Ovary (tissue), 9 donors: ENCODE measurements around the gene GFI1B. TPM values are rescaled to one million over a fixed set of nuclear protein-coding genes. Genes with fewer than 3 reads are reported as not detected.

Experiments used
- DNase-seq, 5 donors: peaks; one replicate each; pipeline ENCODE4 v3.0.0-alpha.2; 2019 to 2020
- H3K27ac ChIP-seq, 2 donors: fragments of 200-600 bp; one replicate each; pipeline versions ENCODE4 v1.5.1 to v1.8.0; 2019 to 2022
- H3K27me3 ChIP-seq: fragments of 200-600 bp; one replicate; pipeline ENCODE4 v1.8.0; 2022
- H3K36me3 ChIP-seq: fragments of 200-600 bp; sonication (generic); one replicate; pipeline ENCODE4 v1.5.1; 2019
- H3K4me1 ChIP-seq: one replicate; pipeline ENCODE4 v1.8.1; 2013; ENCODE audit warnings: mild to moderate bottlenecking, moderate library complexity; ENCODE audit not compliant: insufficient read depth
- H3K4me3 ChIP-seq: fragments of 200-600 bp; sonication (generic); one replicate; pipeline ENCODE4 v1.5.1; 2017
- H3K9me3 ChIP-seq, 2 donors: fragments of 200-600 bp in 1 of 2; sonication (generic) in 1 of 2; one replicate each; pipeline versions ENCODE4 v1.5.1 to v1.8.1; 2013 to 2019; ENCODE audit warnings: mild to moderate bottlenecking in 1 of 2, moderate library complexity in 1 of 2
- CTCF ChIP-seq, 3 donors: fragments of 450-650 bp in 2 of 3; fragments of 200-600 bp in 1 of 3; IDR thresholded peaks; one replicate each; pipeline versions ENCODE4 v1.5.1 to v1.8.0; 2016 to 2022; ENCODE audit warnings: antibody characterized with exemption in 3 of 3, mild to moderate bottlenecking in 1 of 3
- EP300 ChIP-seq: sonication (generic); formaldehyde crosslinking; IDR thresholded peaks from one replicate; pipeline ENCODE4 v1.6.1; 2017; ENCODE audit warnings: antibody characterized with exemption
- POLR2A ChIP-seq: fragments of 450-650 bp; IDR thresholded peaks from one replicate; pipeline ENCODE4 v1.6.1; 2017; ENCODE audit warnings: antibody characterized with exemption, mild to moderate bottlenecking, moderate library complexity
- WGBS, 3 donors: extraction: QIAGEN DNeasy Blood & Tissue Kit in 1 of 3; methylation state at CpG; one replicate each; pipeline versions ENCODE4 v1.1.5 to v1.1.7; 2013 to 2017; 5-methylcytosine and 5-hydroxymethylcytosine counted together
- intact Hi-C, 4 donors: fragments of 100-400 bp; cut with DNase I; formaldehyde crosslinking; loops; one replicate each; pipeline versions ENCODE4 v1.11.0 to v1.15.1; 2022 to 2023
- polyA plus RNA-seq, 2 donors: library from polyadenylated mRNA; stranded (reverse); fragments of 200-250 nt in 1 of 2; fragments of 350-450 nt in 1 of 2; fragmentation: Illumina TruSeq in 1 of 2; extraction: RNeasy Lipid Tissue Mini Kit (QIAGEN cat#74804) in 1 of 2; gene quantifications; one replicate each; pipeline ENCODE4 v1.2.3, GENCODE V29; 2013 to 2014
- total RNA-seq, 7 donors: library from RNA; depleted of rRNA in 2 of 7; stranded (reverse); fragments of >200 nt in 2 of 7; fragmentation: NEBNext Ultra II Directional in 3 of 7; extraction: Animal tissue kit (Norgen Biotek cat#: 25700) in 3 of 7; gene quantifications; one replicate each; pipeline versions ENCODE4 v1.1.0 to v1.2.4, GENCODE V29; 2016 to 2023
- donor health status: DM: no; HTN: no; CAD: no; lungs with moderate emphysema.
- donor health status: DM: no; HTN: no; CAD: no.
- donor health status: Bipolar disorder and iron deficiency.
- donor health status: DM: yes; HTN: yes; CAD: no.
- donor health status: DM: no; HTN: no; CAD: no.
- donor health status: DM: yes; HTN: yes; CAD: no.

Gene GFI1B
- total and polyA plus RNA-seq, 9 donors: 0.05 TPM; not detected in 8

GRCh38 chr9:132978112-132978450 lies 413 bp upstream of the GFI1B start:
- no peak overlapping the region for H3K4me3 ChIP-seq
- 19 to 29% (median 28%) methylated on average over 2 of the region's 2 CpGs for WGBS, 3 donors
- H3K4me1 ChIP-seq: no peaks in the 10 kb centered on the region
- H3K9me3 ChIP-seq: no peaks in the 10 kb centered on the region
- no peak for DNase-seq
- no peak for TF ChIP-seq POLR2A
- TF ChIP-seq EP300: no peak
- no peak for TF ChIP-seq CTCF (IDR thresholded peaks at IDR 0.05)
- intact Hi-C loops: loop anchor here in 2 of 4 donors (10.0 kb wide), 2 partner anchors 183 to 473 kb away; no protein-coding TSS in a partner anchor
- H3K27me3 ChIP-seq: no peaks in the 10 kb centered on the region
- no peak overlapping the region for H3K27ac ChIP-seq
- no peaks in the 10 kb centered on the region for H3K36me3 ChIP-seq

GRCh38 chr9:132980157-132980556 lies 1.7 kb downstream of the GFI1B start:
- DNase-seq: no peak
- intact Hi-C loops: no loop called here
- no peak overlapping the region for H3K4me3 ChIP-seq
- H3K9me3 ChIP-seq: no peaks in the 10 kb centered on the region
- no peaks in the 10 kb centered on the region for H3K36me3 ChIP-seq
- TF ChIP-seq CTCF (IDR thresholded peaks at IDR 0.05): no peak
- no peak for TF ChIP-seq EP300
- TF ChIP-seq POLR2A: no peak
- H3K27ac ChIP-seq: no peak overlapping the region
- H3K4me1 ChIP-seq: no peaks in the 10 kb centered on the region
- 60 to 69% (median 68%) methylated on average over 5 of the region's 5 CpGs for WGBS, 3 donors
- no peaks in the 10 kb centered on the region for H3K27me3 ChIP-seq

- Histone ChIP-seq H3K27me3 (no peaks in the 10 kb centered on the region), H3K36me3 (no peaks in the 10 kb centered on the region), H3K27ac (no peak overlapping the region), H3K9me3 (no peaks in the 10 kb centered on the region), H3K4me3 (no peak overlapping the region), H3K4me1 (no peaks in the 10 kb centered on the region)
- intact Hi-C loops: no loop called here
- TF ChIP-seq CTCF (IDR thresholded peaks at IDR 0.05): no peak
- TF ChIP-seq EP300: no peak
- no peak for TF ChIP-seq POLR2A
- 81 to 84% (median 83%) methylated on average over 8 of the region's 8 CpGs for WGBS, 3 donors
- no peak for DNase-seq
Observed at GRCh38 chr9:132982458-132982857, 4.0 kb downstream of the GFI1B start.

GRCh38 chr9:132983491-132984201 lies 5.2 kb downstream of the GFI1B start:
- TF ChIP-seq EP300 (no peak), POLR2A (no peak), CTCF (IDR thresholded peaks at IDR 0.05) (no peak)
- H3K27me3 ChIP-seq: no peaks in the 10 kb centered on the region
- intact Hi-C loops: no loop called here
- H3K36me3 ChIP-seq: no peaks in the 10 kb centered on the region
- no peak overlapping the region for H3K4me3 ChIP-seq
- no peaks in the 10 kb centered on the region for H3K4me1 ChIP-seq
- H3K9me3 ChIP-seq: no peaks in the 10 kb centered on the region
- H3K27ac ChIP-seq: no peak overlapping the region
- WGBS, 3 donors: 76 to 79% (median 79%) methylated on average over 11 of the region's 11 CpGs
- no peak for DNase-seq
